SK-N-SH (cell line): ENCODE data around the gene MRPS21.

Source experiments
- CTCF ChIP-seq: fragments of 200-600 bp; sonication (generic); IDR thresholded peaks from 2 replicates; pipeline ENCODE4 v1.6.1; 2017; ENCODE audit warnings: antibody characterized with exemption, mild to moderate bottlenecking, moderate library complexity
- EZH2phosphoT487 ChIP-seq: fragments of 200-600 bp; sonication (generic); IDR thresholded peaks from 2 replicates; pipeline ENCODE4 v1.6.1; 2017; ENCODE audit warnings: low read depth, mixed run types, mild to moderate bottlenecking, antibody characterized with exemption, moderate library complexity, borderline replicate concordance
- FOXM1 ChIP-seq: IDR thresholded peaks from 2 replicates; pipeline ENCODE4 v1.4.0; 2012; ENCODE audit warnings: low read depth, mild to moderate bottlenecking
- NFIC ChIP-seq: IDR thresholded peaks from 2 replicates; pipeline ENCODE4 v1.4.0; 2012; ENCODE audit warnings: borderline replicate concordance
- RAD21 ChIP-seq: IDR thresholded peaks from 2 replicates; pipeline ENCODE4 v1.6.1; 2012; ENCODE audit warnings: mild to moderate bottlenecking, low read length
- REST ChIP-seq: IDR thresholded peaks from 2 replicates; pipeline ENCODE4 v1.6.1; 2012; ENCODE audit warnings: mild to moderate bottlenecking, low read depth, low read length, moderate library complexity
- SIN3A ChIP-seq: IDR thresholded peaks from 2 replicates; pipeline ENCODE4 v1.6.1; 2012; ENCODE audit warnings: low read depth, mild to moderate bottlenecking, low read length, moderate library complexity, borderline replicate concordance
- TEAD4 ChIP-seq: IDR thresholded peaks from 2 replicates; pipeline ENCODE4 v1.4.0; 2012; ENCODE audit warnings: mild to moderate bottlenecking, borderline replicate concordance; ENCODE audit not compliant: insufficient read depth
- USF1 ChIP-seq: IDR thresholded peaks from 2 replicates; pipeline ENCODE4 v1.4.0; 2012; ENCODE audit warnings: low read depth, borderline replicate concordance
- YY1 ChIP-seq: IDR thresholded peaks from 2 replicates; pipeline ENCODE4 v1.4.0; 2012; ENCODE audit warnings: low read depth, mild to moderate bottlenecking

- no peak for TF ChIP-seq CTCF
- TF ChIP-seq REST, result no peak
- TF ChIP-seq NFIC, result no peak
- no peak for TF ChIP-seq RAD21
- TF ChIP-seq FOXM1, result no peak
- no peak for TF ChIP-seq SIN3A
- no peak for TF ChIP-seq USF1
- TF ChIP-seq EZH2phosphoT487, result no peak
- no peak for TF ChIP-seq TEAD4
- TF ChIP-seq YY1, result no peak
Observed at GRCh38 chr1:150259758-150260669, 33.6 kb upstream of the MRPS21 start.
